ENCODE results near the gene CFAP57. TPM values are rescaled to one million over a fixed set of nuclear protein-coding genes. Genes with fewer than 3 reads are reported as not detected.
"Not testable (repeated sequence)": the region's sequence is repeated elsewhere in the genome, so short reads cannot be mapped to it uniquely, and the experiment has no call there.

The CFAP57 gene
- total RNA-seq, 4 donors from 2014 or later, result 0.10 to 0.81 (median 0.11) TPM; not detected in 1

DNA sequence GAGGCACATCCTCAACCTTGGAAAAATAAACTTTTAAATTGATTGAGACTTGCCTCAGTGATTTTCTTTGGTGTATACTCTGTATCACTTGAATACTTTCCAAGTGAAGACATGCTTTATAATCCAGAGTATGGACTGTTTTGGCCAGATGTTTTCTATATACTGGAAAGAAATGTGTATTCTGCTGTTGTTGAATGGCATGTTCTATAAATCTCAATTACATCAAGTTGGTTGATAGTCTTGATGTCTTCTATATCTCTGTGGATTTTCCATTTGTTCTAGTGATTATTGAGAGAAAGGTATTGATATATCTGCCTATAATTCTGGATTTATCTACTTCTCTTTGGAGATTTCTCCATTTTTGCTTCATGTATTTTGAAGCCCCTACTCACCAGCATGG, 37.5 kb upstream of the CFAP57 start:
- no peak for DNase-seq (ENCODE audit: low spot score in 2 of 2)
- no peaks in the 10 kb centered on the region for H3K27me3 ChIP-seq
- TF ChIP-seq POLR2AphosphoS5 (IDR thresholded peaks at IDR 0.05) (no peak), EP300 (IDR thresholded peaks at IDR 0.05) (no peak)
- no peaks in the 10 kb centered on the region for H3K9me3 ChIP-seq
- peaks cover 24% of the 10 kb centered on the region for H3K4me1 ChIP-seq
- H3K36me3 ChIP-seq, result no peaks in the 10 kb centered on the region
- H3K27ac ChIP-seq, result no peak overlapping the region
- H3K4me3 ChIP-seq, result no peak overlapping the region

DNA sequence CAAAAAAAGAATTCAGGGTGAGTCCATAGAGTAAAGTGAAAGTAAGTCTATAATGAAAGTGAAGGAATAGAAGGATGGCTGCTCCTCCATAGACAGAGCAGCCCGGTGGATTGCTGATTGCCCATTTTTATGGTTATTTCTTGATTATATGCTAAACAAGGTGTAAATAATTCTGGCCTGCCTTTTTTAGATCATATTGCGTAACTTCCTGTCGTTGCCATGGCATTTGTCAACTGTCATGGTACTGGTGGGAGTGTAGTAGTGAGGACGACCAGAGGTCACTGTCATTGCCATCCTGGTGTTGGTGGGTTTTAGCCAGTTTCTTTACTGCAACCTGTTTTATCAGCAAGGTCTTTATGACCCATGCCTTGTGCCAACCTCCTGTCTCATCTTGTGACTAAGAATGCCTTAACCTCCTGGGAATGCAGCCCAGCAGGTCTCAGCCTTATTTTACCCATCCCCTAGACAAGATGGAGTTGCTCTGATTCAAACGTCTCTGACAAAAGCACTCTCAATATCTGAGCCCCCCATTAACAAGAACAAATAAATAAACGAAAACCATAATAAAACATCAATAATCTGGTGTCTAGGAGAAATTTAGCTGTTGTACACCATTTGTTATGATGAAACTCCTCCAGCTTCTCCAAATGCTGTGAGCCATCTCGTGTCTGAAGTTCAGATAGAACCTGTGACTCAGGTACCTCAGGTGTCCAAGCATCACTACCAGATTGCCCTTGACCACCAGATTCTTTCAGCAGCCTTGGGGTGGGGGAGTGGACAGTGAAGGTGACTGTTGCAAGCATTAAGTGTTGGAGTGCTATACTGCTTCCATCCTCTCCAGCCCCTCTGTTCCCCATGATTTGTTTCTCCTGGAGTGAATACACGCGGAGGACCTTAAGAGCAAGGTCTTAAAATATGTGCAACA, 36.0 kb upstream of the CFAP57 start:
- no peak for DNase-seq (ENCODE audit: low spot score in 2 of 2)
- peaks cover 24% of the 10 kb centered on the region for H3K4me1 ChIP-seq
- WGBS, result 59% methylated on average over 9 of the region's 9 CpGs

DNA sequence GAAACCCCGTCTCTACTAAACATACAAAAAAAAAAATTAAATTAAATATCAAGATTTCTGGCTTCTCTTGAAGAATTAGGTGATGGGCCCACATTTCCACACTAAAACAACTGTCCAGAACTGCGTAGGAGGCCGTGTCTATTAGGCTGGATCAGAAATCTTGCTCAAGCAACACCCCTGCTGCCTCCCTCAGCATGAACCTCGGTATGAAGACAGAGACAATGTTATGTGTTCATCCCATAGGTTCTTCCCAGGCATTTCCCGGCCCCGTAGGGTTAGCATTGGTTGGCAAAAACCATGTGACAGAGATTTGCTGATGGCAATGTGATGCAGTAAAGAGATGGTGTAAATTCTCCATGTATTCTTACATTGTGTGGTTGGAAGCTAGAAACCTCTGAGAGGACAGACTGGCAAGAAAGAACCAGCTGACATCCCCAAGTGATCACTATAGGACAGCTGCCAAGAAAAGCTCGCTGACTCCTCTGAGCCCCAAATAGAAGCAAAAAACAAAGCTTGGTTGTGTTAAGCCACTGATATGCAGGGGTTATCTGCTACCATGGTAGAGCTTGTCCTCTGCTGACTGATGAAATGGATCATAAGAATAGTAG, 34.6 kb upstream of the CFAP57 start:
- peak overlapping the region; percentile 9 for H3K27ac ChIP-seq
- peaks cover 24% of the 10 kb centered on the region for H3K4me1 ChIP-seq
- TF ChIP-seq POLR2A (IDR thresholded peaks at IDR 0.05) (no peak), POLR2AphosphoS5 (IDR thresholded peaks at IDR 0.05) (no peak), EP300 (IDR thresholded peaks at IDR 0.05) (no peak)
- TF ChIP-seq, protein P1, sequence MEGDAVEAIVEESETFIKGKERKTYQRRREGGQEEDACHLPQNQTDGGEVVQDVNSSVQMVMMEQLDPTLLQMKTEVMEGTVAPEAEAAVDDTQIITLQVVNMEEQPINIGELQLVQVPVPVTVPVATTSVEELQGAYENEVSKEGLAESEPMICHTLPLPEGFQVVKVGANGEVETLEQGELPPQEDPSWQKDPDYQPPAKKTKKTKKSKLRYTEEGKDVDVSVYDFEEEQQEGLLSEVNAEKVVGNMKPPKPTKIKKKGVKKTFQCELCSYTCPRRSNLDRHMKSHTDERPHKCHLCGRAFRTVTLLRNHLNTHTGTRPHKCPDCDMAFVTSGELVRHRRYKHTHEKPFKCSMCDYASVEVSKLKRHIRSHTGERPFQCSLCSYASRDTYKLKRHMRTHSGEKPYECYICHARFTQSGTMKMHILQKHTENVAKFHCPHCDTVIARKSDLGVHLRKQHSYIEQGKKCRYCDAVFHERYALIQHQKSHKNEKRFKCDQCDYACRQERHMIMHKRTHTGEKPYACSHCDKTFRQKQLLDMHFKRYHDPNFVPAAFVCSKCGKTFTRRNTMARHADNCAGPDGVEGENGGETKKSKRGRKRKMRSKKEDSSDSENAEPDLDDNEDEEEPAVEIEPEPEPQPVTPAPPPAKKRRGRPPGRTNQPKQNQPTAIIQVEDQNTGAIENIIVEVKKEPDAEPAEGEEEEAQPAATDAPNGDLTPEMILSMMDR (IDR thresholded peaks at IDR 0.05), result no peak
- H3K4me3 ChIP-seq, result no peak overlapping the region
- WGBS, result 87% methylated on average over 7 of the region's 7 CpGs
- H3K36me3 ChIP-seq, result no peaks in the 10 kb centered on the region
- no peaks in the 10 kb centered on the region for H3K9me3 ChIP-seq
- DNase-seq (ENCODE audit: low spot score in 2 of 2), result no peak
- no peaks in the 10 kb centered on the region for H3K27me3 ChIP-seq

More for the DNA sequence above, 36.0 kb upstream of the CFAP57 start:
- H3K27ac ChIP-seq, result peak overlapping the region; percentile 60
- H3K27me3 ChIP-seq, result no peaks in the 10 kb centered on the region
- no peaks in the 10 kb centered on the region for H3K9me3 ChIP-seq
- no peak overlapping the region for H3K4me3 ChIP-seq
- no peaks in the 10 kb centered on the region for H3K36me3 ChIP-seq
- TF ChIP-seq, protein P1 (IDR thresholded peaks at IDR 0.05), result no peak
- TF ChIP-seq EP300 (IDR thresholded peaks at IDR 0.05), result no peak
- no peak for TF ChIP-seq POLR2AphosphoS5 (IDR thresholded peaks at IDR 0.05)
- no peak for TF ChIP-seq POLR2A (IDR thresholded peaks at IDR 0.05)

DNA sequence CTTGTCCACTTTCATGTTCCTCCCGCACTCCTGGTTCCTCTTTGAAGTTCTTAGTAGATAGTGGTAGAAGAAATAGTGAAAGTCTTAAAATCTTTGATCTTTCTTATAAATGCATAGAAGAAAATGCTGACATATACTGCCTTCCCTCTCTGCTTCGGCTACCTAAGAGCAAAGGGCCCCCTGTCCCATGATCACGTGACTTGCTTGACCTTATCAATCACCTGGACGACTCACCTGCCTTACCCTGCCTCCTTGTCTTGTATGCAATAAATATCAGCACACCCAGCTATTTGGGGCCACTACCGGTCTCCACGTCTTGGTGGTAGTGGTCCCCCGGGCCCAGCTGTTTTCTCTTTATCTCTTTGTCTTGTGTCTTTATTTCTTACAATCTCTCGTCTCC, 32.8 kb upstream of the CFAP57 start:
- not testable (repeated sequence) for H3K27ac ChIP-seq; H3K27me3 ChIP-seq; DNase-seq (ENCODE audit: low spot score in 2 of 2); H3K36me3 ChIP-seq; H3K9me3 ChIP-seq; H3K4me3 ChIP-seq
- 87% methylated on average over 8 of the region's 8 CpGs for WGBS
- peaks cover 24% of the 10 kb centered on the region for H3K4me1 ChIP-seq

DNA sequence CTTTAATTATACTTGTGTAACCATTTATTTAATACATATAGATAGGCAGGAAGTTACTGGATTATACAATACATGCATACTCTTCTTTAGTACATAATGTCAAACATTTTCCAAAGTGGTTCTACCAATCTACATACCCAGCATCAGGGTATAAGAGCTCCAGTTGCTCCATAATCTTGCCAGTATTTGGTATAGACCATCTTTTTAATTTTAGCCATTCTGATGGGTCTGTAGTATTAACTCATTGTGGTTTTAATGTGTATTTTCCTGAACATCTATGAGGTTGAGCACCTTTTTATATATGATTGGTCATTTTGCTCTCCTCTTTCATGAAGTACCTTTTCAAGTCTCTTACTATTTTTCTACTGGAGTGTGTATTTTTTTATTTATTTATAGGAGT, 32.1 kb upstream of the CFAP57 start:
- no peak overlapping the region for H3K4me3 ChIP-seq
- H3K36me3 ChIP-seq, result no peaks in the 10 kb centered on the region
- no peak overlapping the region for H3K27ac ChIP-seq
- H3K9me3 ChIP-seq, result no peaks in the 10 kb centered on the region
- H3K27me3 ChIP-seq, result peaks cover 7% of the 10 kb centered on the region
- TF ChIP-seq EP300 (IDR thresholded peaks at IDR 0.05), result no peak
- TF ChIP-seq POLR2A (IDR thresholded peaks at IDR 0.05), result no peak
- TF ChIP-seq, protein P1 (IDR thresholded peaks at IDR 0.05), result no peak
- no peak for TF ChIP-seq POLR2AphosphoS5 (IDR thresholded peaks at IDR 0.05)
- DNase-seq (ENCODE audit: low spot score in 2 of 2), result no peak
- H3K4me1 ChIP-seq, result peaks cover 23% of the 10 kb centered on the region

DNA sequence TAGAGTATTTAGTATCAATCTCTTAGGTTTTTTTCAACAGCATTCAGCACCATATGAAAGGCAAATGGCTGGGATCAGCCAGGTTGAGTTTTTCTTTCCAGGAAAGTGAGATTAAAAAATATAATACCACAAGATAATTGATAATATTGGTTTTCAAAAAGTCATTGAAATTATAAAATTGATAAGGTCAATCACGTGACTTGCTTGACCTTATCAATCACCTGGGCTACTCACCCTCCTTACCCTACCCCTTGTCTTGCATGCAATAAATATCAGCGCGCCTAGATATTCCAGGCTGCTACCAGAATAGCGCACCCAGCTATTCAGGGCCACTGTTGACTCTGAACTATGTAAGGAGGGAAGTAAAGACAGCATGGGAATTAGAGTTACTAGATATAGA, 31.5 kb upstream of the CFAP57 start:
- Histone ChIP-seq H3K27me3 (peaks cover 11% of the 10 kb centered on the region), H3K4me3 (no peak overlapping the region), H3K36me3 (no peaks in the 10 kb centered on the region), H3K9me3 (no peaks in the 10 kb centered on the region), H3K27ac (no peak overlapping the region), H3K4me1 (peaks cover 17% of the 10 kb centered on the region)
- TF ChIP-seq POLR2AphosphoS5 (IDR thresholded peaks at IDR 0.05) (no peak), EP300 (IDR thresholded peaks at IDR 0.05) (no peak), POLR2A (IDR thresholded peaks at IDR 0.05) (no peak)
- TF ChIP-seq, protein P1 (IDR thresholded peaks at IDR 0.05), result no peak
- no peak for DNase-seq (ENCODE audit: low spot score in 2 of 2)
- 97% methylated on average over 4 of the region's 4 CpGs for WGBS

All from suprapubic skin (tissue), 4 donors.